ENCODE measurements around the gene PCDH8.

PCDH8 gene

DNA sequence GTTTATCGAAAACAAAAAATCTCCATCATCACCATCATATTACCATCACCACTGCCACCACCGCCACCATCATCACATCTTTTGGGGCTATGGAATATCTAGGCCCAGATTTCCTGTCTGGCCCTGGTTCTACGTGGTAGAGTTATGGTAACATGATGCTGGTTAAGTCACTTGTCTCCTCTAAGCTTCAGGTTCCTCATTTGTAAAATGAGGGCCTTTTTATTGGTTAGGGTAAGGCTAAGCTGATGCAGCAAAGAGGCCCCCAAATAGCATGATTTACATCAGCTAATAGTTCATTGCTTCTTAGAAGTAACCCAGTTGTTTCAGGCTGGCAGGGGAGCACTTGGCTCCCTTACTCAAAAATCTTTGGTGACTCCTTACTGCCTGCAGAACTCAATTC lies 37.9 kb downstream of the PCDH8 start:
- no peak for DNase-seq

GRCh38 chr13:52810011-52810410 lies 38.4 kb downstream of the PCDH8 start:
- no peak for DNase-seq

DNA sequence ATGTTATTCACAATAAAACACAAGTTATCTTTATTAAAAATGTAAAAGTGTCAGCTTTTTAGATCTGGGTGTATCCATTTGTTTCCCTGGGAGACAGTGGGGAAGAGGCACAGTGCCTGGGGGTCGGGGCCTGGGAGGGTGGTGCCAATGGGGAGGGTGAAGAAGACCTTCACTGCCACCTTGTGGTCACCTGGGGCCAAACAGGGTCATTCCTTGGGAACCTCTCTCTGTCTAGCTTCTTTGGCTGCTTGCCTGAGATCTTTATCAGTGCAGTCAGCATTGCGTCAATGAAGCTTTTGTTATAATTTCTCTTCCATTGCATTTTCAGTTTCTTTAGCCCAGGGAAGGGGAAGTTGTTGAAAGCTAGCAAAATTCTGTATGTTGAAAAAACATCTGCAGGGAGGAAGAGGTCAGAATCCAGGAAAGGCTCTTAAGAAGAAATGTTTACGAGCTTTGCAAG lies 39.1 kb downstream of the PCDH8 start:
- peak; percentile 27 for DNase-seq

DNA sequence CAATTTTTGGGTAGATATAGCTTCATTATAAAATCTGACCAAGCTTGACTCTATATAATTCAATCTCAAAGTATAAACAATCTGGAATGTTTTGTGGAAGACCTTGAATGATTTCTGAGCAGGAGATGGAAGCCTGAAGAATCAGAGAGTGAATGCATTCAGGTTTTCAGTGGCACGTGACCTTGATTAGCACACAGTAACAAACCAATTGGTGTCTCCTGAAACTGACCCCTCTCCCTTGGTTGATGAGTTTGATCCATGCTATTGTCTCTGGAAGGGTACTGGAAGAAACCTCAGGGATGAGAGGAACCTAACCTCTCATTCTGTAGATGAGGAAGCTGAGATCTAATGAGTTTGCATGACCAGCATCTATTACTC lies 39.6 kb downstream of the PCDH8 start:
- no peak for DNase-seq

DNA sequence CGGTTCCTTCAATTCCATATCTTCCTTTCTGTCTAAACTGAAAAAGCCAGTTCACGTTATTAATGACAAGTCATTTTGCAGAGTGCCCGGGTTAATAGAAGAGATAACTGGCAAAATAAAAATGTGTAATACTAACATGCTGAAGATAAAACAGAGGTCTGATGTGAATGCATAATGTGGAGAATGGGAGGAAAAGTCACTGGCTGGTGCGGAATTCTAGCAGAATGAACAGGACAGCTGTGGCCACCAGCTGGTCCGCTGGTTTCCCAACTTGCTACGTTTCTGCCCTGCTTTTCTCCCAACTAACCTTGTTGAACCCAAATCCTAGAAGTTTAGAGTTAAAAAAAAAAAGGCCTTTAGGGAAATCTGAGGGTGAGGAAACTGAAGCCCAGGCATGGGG lies 42.4 kb downstream of the PCDH8 start:
- no peak for DNase-seq

DNA sequence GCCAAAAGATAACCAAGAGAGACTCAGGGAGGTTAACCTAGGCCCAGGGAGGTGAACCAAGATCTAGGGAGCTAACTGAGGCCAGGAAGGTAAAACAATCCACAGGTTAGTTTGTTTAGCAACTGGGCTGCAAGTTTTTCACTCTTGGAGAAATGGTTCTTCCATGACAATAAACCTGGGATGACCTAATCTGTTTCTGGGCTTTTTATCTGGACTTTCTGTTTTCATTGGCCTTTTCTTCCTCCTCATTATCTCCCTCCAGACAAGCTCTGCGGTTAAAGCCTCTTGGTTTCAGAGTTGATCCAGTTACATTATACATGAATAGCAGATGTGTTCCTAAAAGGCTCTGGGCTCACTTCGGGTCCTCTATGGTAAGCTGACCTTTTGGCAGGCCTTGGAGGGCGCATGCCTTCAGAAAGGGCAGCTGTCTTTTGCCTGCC lies 44.2 kb downstream of the PCDH8 start:
- DNase-seq = no peak

GRCh38 chr13:52800856-52801255 lies 47.6 kb downstream of the PCDH8 start:
- DNase-seq = no peak

DNA sequence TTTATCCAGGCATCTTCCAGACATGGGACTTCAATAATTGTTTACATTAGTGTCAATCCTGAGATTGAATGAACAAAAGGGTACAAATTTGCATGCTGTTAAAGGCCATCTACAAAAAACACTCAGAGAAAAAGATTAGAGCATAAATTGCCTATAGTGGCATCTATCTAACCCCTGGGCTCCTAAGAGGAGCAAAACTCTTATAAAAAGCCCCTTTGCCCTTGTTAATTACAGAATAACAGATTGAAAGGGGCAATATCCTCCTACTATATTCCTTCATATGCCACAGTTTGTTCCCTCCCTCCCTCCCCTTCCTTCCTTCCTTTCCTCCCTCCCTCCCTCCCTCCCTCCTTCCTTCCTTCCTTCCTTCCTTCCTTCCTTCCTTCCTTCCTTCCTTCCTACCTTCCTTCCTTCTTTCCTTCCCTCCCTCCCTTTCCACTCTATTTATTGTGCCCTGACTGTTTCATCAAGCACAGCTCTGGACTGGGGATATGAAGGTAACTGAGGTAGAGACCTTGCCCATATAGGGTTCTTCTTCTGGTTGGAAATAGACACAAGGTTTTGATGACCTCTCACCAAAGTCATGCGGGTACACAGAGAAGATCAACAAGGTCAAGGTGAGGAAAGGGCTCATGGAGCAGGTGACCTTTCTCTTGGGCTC lies 49.5 kb downstream of the PCDH8 start:
- DNase-seq = no peak

DNA sequence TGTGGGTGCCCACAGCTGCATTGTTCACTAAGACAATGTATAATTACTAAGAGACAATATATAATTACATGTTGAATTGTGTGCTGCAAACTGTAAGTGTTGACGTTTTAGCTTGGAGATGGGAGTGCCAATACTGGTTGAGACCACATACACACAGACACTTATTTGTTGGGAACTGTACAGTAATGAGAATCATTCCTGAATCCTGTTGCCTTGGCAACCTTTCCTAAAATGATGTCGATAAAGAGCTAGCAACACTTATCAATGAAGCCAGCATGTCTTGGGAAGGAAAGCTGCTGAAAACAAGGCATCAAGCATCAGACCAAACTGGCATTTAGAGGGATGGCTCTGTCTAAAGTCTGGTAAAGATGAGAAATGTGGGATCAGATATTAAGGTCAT lies 51.3 kb downstream of the PCDH8 start:
- DNase-seq = no peak

- no peak for DNase-seq
Measured at GRCh38 chr13:52794589-52794988, 53.9 kb downstream of the PCDH8 start.

- no peak for DNase-seq
Measured at GRCh38 chr13:52793515-52794061, 54.9 kb downstream of the PCDH8 start.
